ENCODE data around the gene CCDC57. TPM values are rescaled to one million over a fixed set of nuclear protein-coding genes. Genes with fewer than 3 reads are reported as not detected.

CCDC57 gene
- total and polyA plus RNA-seq, 2 of the 8 experiments (the other 6 are each of a cell fraction or from before 2014, with no cell fraction given): 8.4 to 12.9 TPM

GRCh38 chr17:82237746-82238471 is 25.3 kb upstream of the CCDC57 start:
- no peak overlapping the region for H3K27ac ChIP-seq (ENCODE audit: low read depth, low read length)
- H2AFZ ChIP-seq (ENCODE audit: low read length): no peak overlapping the region
- H2BK20ac ChIP-seq (ENCODE audit: low read length): no peak overlapping the region
- no peak overlapping the region for H3K4ac ChIP-seq (replicated peaks; ENCODE audit: insufficient read length, low read depth, low read length)
- H4K91ac ChIP-seq (replicated peaks; ENCODE audit: insufficient read length, low read length): no peak overlapping the region
- peaks cover 0 to 5% (median 2%) of the 10 kb centered on the region in 4 experiments; a peak in 4 of 7 replicates for H3K4me1 ChIP-seq (replicated peaks in 1 of 4; ENCODE audit: control insufficient read depth in 3 of 4, insufficient read depth in 4 of 4, low read length in 3 of 4)
- 0 out of 4 replicates have a peak, but pooled peaks cover 0 to under 1% of the 10 kb centered on the region in 2 experiments for H3K79me2 ChIP-seq (ENCODE audit: control insufficient read depth in 1 of 2, insufficient read depth in 2 of 2, low read length in 2 of 2)
- H2AK5ac ChIP-seq (ENCODE audit: low read depth, low read length): no peak overlapping the region
- ChIA-PET CTCF (ENCODE audit: partially characterized antibody) (interaction anchor here (0.6 to 2.1 kb wide), 10 partner anchors 8 to 174 kb away, joined by 3 to 10 read pairs (median 3); no protein-coding TSS in a partner anchor), POLR2A (ENCODE audit: partially characterized antibody) (interaction anchor here (0.7 to 3.1 kb wide), 8 partner anchors 8 to 55 kb away, joined by 3 to 10 read pairs (median 4); partner anchors contain the start of genes CCDC57 and CSNK1D)
- H4K8ac ChIP-seq (ENCODE audit: extremely low read depth, insufficient read depth, low read length): peak overlapping the region; percentile 28; the same call in 1 of the 2 replicates
- no peak overlapping the region for H3K18ac ChIP-seq (ENCODE audit: extremely low read depth, low read length)
- H2BK5ac ChIP-seq (ENCODE audit: low read depth, low read length): no peak overlapping the region
- H4K20me1 ChIP-seq (replicated peaks in 1 of 2; ENCODE audit: control insufficient read depth in 1 of 2, insufficient read depth in 2 of 2, low read length in 2 of 2): peaks cover 13 to 26% of the 10 kb centered on the region in 2 experiments
- no peaks in the 10 kb centered on the region for H3K9me3 ChIP-seq (ENCODE audit: insufficient read depth in 2 of 2, low read depth in 1 of 2, low read length in 1 of 2)
- no peak overlapping the region for H3K4me2 ChIP-seq (ENCODE audit: insufficient read depth in 1 of 2, low read depth in 2 of 2, low read length in 2 of 2)
- no peak overlapping the region for H2BK15ac ChIP-seq (ENCODE audit: low read length)
- H3K56ac ChIP-seq (replicated peaks; ENCODE audit: insufficient read length, low read depth, low read length): no peak overlapping the region
- H3K4me3 ChIP-seq (ENCODE audit: extremely low read depth in 1 of 4, insufficient read depth in 2 of 4, low read depth in 3 of 4, low read length in 4 of 4): no peak overlapping the region
- no peak overlapping the region for H4K5ac ChIP-seq (ENCODE audit: insufficient read length, low read depth, low read length)
- H3K23me2 ChIP-seq (ENCODE audit: low read depth, low read length): no peaks in the 10 kb centered on the region; the same call in 1 of the 2 replicates
- 92% methylated on average over 19 of the region's 34 CpGs; no CpG with 5 or more reads in 1 of the 2 experiments for WGBS, 2 experiments (ENCODE audit: extremely low coverage in 1 of 2, insufficient coverage in 1 of 2, insufficient read length in 1 of 2, insufficient replicate concordance in 2 of 2, low coverage in 1 of 2, low lambda C conversion rate in 2 of 2, missing lambda C conversion rate in 1 of 2)
- no peak overlapping the region for H2BK120ac ChIP-seq (replicated peaks; ENCODE audit: low read depth, low read length)
- FAIRE-seq (no peak), DNase-seq (ENCODE audit: low read depth in 1 of 2, low spot score in 2 of 2) (no peak)
- peaks cover 4% of the 10 kb centered on the region for H3K79me1 ChIP-seq (ENCODE audit: low read depth, low read length)
- no peak overlapping the region for H3K9ac ChIP-seq (replicated peaks in 1 of 4; ENCODE audit: extremely low read depth in 1 of 4, low read depth in 3 of 4, low read length in 3 of 4)
- peaks cover 0 to 4% (median 2%) of the 10 kb centered on the region in 4 experiments; a peak in 3 of 7 replicates for H3K27me3 ChIP-seq (replicated peaks in 1 of 4; ENCODE audit: control insufficient read depth in 3 of 4, extremely low read depth in 1 of 4, insufficient read depth in 3 of 4, low read length in 3 of 4)
- H3K36me3 ChIP-seq (ENCODE audit: control insufficient read depth in 2 of 4, insufficient read depth in 4 of 4, low read length in 3 of 4): peaks cover 0 to 17% (median 4%) of the 10 kb centered on the region in 4 experiments; a peak in 4 of 8 replicates
- no peak overlapping the region for H3K14ac ChIP-seq (ENCODE audit: insufficient read length)
- no peak overlapping the region for H2BK12ac ChIP-seq (ENCODE audit: low read depth, low read length)
- no peak overlapping the region for H3K23ac ChIP-seq (ENCODE audit: insufficient read length)
- TF ChIP-seq MAX (IDR thresholded peaks at IDR 0.05) (no peak), POU5F1 (IDR thresholded peaks at IDR 0.05; ENCODE audit: low read depth, low read length) (no peak), SIN3A (conservative IDR thresholded peaks at IDR 0.05 in 1 of 2, IDR thresholded peaks at IDR 0.05 in 1 of 2; ENCODE audit: low read depth in 1 of 2, low read length in 2 of 2) (no peak), HDAC2 (IDR thresholded peaks at IDR 0.05; ENCODE audit: borderline replicate concordance in 1 of 2, low read depth in 2 of 2, low read length in 2 of 2) (no peak), TBP (IDR thresholded peaks at IDR 0.05; ENCODE audit: low read depth, low read length) (no peak), CEBPB (IDR thresholded peaks at IDR 0.05; ENCODE audit: low read depth, low read length) (no peak), SRF (IDR thresholded peaks at IDR 0.05; ENCODE audit: low read depth, low read length) (no peak), NRF1 (IDR thresholded peaks at IDR 0.05; ENCODE audit: low read depth, low read length) (no peak), CTBP2 (IDR thresholded peaks at IDR 0.05; ENCODE audit: borderline replicate concordance, insufficient read depth, insufficient read length, low read length) (no peak), KDM1A (IDR thresholded peaks at IDR 0.05; ENCODE audit: borderline replicate concordance, low read length) (no peak), GABPA (IDR thresholded peaks at IDR 0.05; ENCODE audit: borderline replicate concordance, insufficient read depth, low read length) (no peak)
